ENCODE results near the gene NR2C2. TPM values are rescaled to one million over a fixed set of nuclear protein-coding genes. Genes with fewer than 3 reads are reported as not detected.

NR2C2 gene
- total and polyA plus RNA-seq, 10 of the 15 experiments (the other 5 are each of a cell fraction or from before 2014, with no cell fraction given): 2.7 to 30.3 (median 18.3) TPM

DNA sequence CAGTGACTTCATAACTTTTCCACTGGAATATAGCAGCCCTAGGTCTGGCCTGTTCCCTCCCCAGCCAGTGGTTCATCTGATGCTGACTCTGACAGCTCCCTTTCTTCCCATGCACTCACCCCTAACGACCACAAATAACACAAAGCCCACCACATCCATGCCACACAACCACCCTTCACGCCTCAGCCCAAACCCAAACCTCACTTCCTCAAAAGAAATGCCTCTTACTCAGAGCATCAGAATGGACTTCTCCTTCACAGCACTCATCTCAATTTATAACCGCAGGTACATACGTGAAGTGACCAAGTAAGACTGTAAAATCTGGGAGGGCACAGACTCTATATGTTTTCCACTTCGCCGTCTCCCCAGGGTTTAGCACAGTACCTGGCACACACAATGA is 150.5 kb downstream of the NR2C2 start (continued):
- no peak for TF ChIP-seq BRCA1 (IDR thresholded peaks at IDR 0.05; ENCODE audit: low read depth, low read length)
- TF ChIP-seq, protein P1, sequence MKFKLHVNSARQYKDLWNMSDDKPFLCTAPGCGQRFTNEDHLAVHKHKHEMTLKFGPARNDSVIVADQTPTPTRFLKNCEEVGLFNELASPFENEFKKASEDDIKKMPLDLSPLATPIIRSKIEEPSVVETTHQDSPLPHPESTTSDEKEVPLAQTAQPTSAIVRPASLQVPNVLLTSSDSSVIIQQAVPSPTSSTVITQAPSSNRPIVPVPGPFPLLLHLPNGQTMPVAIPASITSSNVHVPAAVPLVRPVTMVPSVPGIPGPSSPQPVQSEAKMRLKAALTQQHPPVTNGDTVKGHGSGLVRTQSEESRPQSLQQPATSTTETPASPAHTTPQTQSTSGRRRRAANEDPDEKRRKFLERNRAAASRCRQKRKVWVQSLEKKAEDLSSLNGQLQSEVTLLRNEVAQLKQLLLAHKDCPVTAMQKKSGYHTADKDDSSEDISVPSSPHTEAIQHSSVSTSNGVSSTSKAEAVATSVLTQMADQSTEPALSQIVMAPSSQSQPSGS (IDR thresholded peaks at IDR 0.05; ENCODE audit: low read length): no peak
- TF ChIP-seq FOXK2 (IDR thresholded peaks at IDR 0.05): no peak
- TF ChIP-seq BACH1 (IDR thresholded peaks at IDR 0.05; ENCODE audit: borderline replicate concordance): no peak
- no peak for TF ChIP-seq SMAD5 (IDR thresholded peaks at IDR 0.05; ENCODE audit: low read depth)
- TF ChIP-seq, protein P2, sequence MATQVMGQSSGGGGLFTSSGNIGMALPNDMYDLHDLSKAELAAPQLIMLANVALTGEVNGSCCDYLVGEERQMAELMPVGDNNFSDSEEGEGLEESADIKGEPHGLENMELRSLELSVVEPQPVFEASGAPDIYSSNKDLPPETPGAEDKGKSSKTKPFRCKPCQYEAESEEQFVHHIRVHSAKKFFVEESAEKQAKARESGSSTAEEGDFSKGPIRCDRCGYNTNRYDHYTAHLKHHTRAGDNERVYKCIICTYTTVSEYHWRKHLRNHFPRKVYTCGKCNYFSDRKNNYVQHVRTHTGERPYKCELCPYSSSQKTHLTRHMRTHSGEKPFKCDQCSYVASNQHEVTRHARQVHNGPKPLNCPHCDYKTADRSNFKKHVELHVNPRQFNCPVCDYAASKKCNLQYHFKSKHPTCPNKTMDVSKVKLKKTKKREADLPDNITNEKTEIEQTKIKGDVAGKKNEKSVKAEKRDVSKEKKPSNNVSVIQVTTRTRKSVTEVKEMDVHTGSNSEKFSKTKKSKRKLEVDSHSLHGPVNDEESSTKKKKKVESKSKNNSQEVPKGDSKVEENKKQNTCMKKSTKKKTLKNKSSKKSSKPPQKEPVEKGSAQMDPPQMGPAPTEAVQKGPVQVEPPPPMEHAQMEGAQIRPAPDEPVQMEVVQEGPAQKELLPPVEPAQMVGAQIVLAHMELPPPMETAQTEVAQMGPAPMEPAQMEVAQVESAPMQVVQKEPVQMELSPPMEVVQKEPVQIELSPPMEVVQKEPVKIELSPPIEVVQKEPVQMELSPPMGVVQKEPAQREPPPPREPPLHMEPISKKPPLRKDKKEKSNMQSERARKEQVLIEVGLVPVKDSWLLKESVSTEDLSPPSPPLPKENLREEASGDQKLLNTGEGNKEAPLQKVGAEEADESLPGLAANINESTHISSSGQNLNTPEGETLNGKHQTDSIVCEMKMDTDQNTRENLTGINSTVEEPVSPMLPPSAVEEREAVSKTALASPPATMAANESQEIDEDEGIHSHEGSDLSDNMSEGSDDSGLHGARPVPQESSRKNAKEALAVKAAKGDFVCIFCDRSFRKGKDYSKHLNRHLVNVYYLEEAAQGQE (IDR thresholded peaks at IDR 0.05; ENCODE audit: low read depth, low read length): no peak
- no peak for TF ChIP-seq KAT2A (conservative IDR thresholded peaks at IDR 0.05; ENCODE audit: control insufficient read depth, low read depth, low read length)
- TF ChIP-seq TCF12 (IDR thresholded peaks at IDR 0.05; ENCODE audit: low read depth, low read length): no peak
- no peak for TF ChIP-seq SRF (IDR thresholded peaks at IDR 0.05; ENCODE audit: low read depth in 2 of 2, low read length in 2 of 2)
- no peak for TF ChIP-seq MYC (IDR thresholded peaks at IDR 0.05; ENCODE audit: insufficient read depth, insufficient read length, insufficient replicate concordance, low read length, severe bottlenecking)
- no peak for TF ChIP-seq EGR1 (IDR thresholded peaks at IDR 0.05; ENCODE audit: borderline replicate concordance in 1 of 2, low read depth in 2 of 2, low read length in 2 of 2)
- no peak for TF ChIP-seq HCFC1 (IDR thresholded peaks at IDR 0.05; ENCODE audit: low read length)
- TF ChIP-seq TCF7 (IDR thresholded peaks at IDR 0.05; ENCODE audit: borderline replicate concordance): no peak
- TF ChIP-seq SMC3 (IDR thresholded peaks at IDR 0.05; ENCODE audit: borderline replicate concordance, low read length): no peak
- TF ChIP-seq, protein P3, sequence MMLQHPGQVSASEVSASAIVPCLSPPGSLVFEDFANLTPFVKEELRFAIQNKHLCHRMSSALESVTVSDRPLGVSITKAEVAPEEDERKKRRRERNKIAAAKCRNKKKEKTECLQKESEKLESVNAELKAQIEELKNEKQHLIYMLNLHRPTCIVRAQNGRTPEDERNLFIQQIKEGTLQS (IDR thresholded peaks at IDR 0.05; ENCODE audit: borderline replicate concordance, extremely low read depth, low read depth, low read length): no peak
- TF ChIP-seq, protein P4, sequence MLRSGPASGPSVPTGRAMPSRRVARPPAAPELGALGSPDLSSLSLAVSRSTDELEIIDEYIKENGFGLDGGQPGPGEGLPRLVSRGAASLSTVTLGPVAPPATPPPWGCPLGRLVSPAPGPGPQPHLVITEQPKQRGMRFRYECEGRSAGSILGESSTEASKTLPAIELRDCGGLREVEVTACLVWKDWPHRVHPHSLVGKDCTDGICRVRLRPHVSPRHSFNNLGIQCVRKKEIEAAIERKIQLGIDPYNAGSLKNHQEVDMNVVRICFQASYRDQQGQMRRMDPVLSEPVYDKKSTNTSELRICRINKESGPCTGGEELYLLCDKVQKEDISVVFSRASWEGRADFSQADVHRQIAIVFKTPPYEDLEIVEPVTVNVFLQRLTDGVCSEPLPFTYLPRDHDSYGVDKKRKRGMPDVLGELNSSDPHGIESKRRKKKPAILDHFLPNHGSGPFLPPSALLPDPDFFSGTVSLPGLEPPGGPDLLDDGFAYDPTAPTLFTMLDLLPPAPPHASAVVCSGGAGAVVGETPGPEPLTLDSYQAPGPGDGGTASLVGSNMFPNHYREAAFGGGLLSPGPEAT (IDR thresholded peaks at IDR 0.05; ENCODE audit: low read depth): no peak
- no peak for TF ChIP-seq NFYA (IDR thresholded peaks at IDR 0.05; ENCODE audit: borderline replicate concordance, low read depth, low read length)
- TF ChIP-seq POLR2A (IDR thresholded peaks at IDR 0.05; ENCODE audit: low read depth, low read length): no peak
- no peak for TF ChIP-seq JUNB (IDR thresholded peaks at IDR 0.05)
- TF ChIP-seq, protein P5, sequence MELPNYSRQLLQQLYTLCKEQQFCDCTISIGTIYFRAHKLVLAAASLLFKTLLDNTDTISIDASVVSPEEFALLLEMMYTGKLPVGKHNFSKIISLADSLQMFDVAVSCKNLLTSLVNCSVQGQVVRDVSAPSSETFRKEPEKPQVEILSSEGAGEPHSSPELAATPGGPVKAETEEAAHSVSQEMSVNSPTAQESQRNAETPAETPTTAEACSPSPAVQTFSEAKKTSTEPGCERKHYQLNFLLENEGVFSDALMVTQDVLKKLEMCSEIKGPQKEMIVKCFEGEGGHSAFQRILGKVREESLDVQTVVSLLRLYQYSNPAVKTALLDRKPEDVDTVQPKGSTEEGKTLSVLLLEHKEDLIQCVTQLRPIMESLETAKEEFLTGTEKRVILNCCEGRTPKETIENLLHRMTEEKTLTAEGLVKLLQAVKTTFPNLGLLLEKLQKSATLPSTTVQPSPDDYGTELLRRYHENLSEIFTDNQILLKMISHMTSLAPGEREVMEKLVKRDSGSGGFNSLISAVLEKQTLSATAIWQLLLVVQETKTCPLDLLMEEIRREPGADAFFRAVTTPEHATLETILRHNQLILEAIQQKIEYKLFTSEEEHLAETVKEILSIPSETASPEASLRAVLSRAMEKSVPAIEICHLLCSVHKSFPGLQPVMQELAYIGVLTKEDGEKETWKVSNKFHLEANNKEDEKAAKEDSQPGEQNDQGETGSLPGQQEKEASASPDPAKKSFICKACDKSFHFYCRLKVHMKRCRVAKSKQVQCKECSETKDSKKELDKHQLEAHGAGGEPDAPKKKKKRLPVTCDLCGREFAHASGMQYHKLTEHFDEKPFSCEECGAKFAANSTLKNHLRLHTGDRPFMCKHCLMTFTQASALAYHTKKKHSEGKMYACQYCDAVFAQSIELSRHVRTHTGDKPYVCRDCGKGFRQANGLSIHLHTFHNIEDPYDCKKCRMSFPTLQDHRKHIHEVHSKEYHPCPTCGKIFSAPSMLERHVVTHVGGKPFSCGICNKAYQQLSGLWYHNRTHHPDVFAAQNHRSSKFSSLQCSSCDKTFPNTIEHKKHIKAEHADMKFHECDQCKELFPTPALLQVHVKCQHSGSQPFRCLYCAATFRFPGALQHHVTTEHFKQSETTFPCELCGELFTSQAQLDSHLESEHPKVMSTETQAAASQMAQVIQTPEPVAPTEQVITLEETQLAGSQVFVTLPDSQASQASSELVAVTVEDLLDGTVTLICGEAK (IDR thresholded peaks at IDR 0.05; ENCODE audit: borderline replicate concordance): no peak
